Fibroblast of mammary gland (primary cell): ENCODE results near the gene FLNC.

ENCODE experiments used
- DNase-seq: peaks from one replicate; pipeline ENCODE4 v3.0.0-alpha.2; 2010; ENCODE audit warnings: low read depth
- H3K4me3 ChIP-seq: 2 replicates; pipeline ENCODE4 v1.5.1; 2011; ENCODE audit warnings: low read depth, mild to moderate bottlenecking, low read length, moderate library complexity; ENCODE audit not compliant: control insufficient read depth
- CTCF ChIP-seq: conservative IDR thresholded peaks from 2 replicates; pipeline ENCODE4 v1.5.1; 2011; ENCODE audit warnings: low read depth, low read length, inconsistent platforms; ENCODE audit not compliant: control insufficient read depth, insufficient read depth

The FLNC gene

GRCh38 chr7:128810473-128810872, 19.7 kb upstream of the FLNC start:
- TF ChIP-seq CTCF: no peak
- DNase-seq: peak; percentile 31
- H3K4me3 ChIP-seq: no peak overlapping the region

GRCh38 chr7:128810997-128811396, 19.2 kb upstream of the FLNC start:
- no peak for TF ChIP-seq CTCF
- H3K4me3 ChIP-seq: no peak overlapping the region
- DNase-seq: no peak

- DNase-seq: no peak
- H3K4me3 ChIP-seq: no peak overlapping the region
- no peak for TF ChIP-seq CTCF
Measured at GRCh38 chr7:128811631-128812430, 18.4 kb upstream of the FLNC start.

- H3K4me3 ChIP-seq: no peak overlapping the region
- TF ChIP-seq CTCF: no peak
- no peak for DNase-seq
Measured at GRCh38 chr7:128812514-128813168, 17.6 kb upstream of the FLNC start.

GRCh38 chr7:128814499-128814898, 15.7 kb upstream of the FLNC start:
- DNase-seq: no peak
- no peak for TF ChIP-seq CTCF
- H3K4me3 ChIP-seq: no peak overlapping the region

- H3K4me3 ChIP-seq: no peak overlapping the region
- TF ChIP-seq CTCF: no peak
- DNase-seq: no peak
Measured at GRCh38 chr7:128815289-128815942, 14.8 kb upstream of the FLNC start.
